AG10803 (cell line): ENCODE data around the gene TNFRSF4.
A peak's percentile ranks its signal among the peaks of the same experiment; 100 is the strongest.

Experiments used
- DNase-seq: peaks from one replicate; pipeline ENCODE4 v3.0.0; 2010; ENCODE audit warnings: low read depth
- H3K4me3 ChIP-seq: 2 replicates; pipeline ENCODE4 v1.5.1; 2011; ENCODE audit warnings: mild to moderate bottlenecking, low read length, control low read depth
- TF ChIP-seq, protein P1 (sequence below): conservative IDR thresholded peaks from 2 replicates; pipeline ENCODE4 v1.5.1; 2011; ENCODE audit warnings: mild to moderate bottlenecking, low read length, control low read depth, inconsistent platforms

TNFRSF4 gene

DNA sequence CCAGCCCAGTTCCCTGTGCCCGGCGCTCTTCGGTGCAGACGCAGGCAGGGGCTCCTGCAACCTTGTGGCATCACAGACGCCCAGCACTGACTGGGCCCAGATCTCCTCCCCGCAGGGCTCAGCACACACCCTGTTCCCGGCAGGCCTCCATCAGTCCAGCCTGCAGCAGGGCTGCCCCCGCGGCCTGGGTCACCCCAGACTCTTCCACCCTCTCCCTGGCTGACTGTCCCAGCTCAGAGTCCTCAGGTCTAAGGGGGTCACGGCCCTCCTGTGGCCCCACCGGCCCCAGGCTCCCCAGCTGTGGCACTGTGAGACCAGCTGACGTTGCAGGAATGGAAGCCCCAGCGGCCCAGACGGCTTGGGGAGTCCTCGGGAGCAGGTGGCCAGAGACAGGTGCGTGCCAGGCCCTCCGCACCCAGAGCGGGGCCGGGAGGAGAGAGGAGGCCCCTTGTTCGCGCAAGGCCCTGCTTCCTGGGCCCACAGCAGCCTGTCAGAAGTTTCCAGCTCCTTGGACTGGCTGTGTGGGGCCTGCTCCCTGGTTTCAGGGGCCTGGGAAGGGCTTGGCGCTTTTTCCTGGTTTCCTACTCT, 22.3 kb upstream of the TNFRSF4 start:
- TF ChIP-seq, protein P1, sequence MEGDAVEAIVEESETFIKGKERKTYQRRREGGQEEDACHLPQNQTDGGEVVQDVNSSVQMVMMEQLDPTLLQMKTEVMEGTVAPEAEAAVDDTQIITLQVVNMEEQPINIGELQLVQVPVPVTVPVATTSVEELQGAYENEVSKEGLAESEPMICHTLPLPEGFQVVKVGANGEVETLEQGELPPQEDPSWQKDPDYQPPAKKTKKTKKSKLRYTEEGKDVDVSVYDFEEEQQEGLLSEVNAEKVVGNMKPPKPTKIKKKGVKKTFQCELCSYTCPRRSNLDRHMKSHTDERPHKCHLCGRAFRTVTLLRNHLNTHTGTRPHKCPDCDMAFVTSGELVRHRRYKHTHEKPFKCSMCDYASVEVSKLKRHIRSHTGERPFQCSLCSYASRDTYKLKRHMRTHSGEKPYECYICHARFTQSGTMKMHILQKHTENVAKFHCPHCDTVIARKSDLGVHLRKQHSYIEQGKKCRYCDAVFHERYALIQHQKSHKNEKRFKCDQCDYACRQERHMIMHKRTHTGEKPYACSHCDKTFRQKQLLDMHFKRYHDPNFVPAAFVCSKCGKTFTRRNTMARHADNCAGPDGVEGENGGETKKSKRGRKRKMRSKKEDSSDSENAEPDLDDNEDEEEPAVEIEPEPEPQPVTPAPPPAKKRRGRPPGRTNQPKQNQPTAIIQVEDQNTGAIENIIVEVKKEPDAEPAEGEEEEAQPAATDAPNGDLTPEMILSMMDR, result no peak
- no peak overlapping the region for H3K4me3 ChIP-seq
- DNase-seq, result no peak

DNA sequence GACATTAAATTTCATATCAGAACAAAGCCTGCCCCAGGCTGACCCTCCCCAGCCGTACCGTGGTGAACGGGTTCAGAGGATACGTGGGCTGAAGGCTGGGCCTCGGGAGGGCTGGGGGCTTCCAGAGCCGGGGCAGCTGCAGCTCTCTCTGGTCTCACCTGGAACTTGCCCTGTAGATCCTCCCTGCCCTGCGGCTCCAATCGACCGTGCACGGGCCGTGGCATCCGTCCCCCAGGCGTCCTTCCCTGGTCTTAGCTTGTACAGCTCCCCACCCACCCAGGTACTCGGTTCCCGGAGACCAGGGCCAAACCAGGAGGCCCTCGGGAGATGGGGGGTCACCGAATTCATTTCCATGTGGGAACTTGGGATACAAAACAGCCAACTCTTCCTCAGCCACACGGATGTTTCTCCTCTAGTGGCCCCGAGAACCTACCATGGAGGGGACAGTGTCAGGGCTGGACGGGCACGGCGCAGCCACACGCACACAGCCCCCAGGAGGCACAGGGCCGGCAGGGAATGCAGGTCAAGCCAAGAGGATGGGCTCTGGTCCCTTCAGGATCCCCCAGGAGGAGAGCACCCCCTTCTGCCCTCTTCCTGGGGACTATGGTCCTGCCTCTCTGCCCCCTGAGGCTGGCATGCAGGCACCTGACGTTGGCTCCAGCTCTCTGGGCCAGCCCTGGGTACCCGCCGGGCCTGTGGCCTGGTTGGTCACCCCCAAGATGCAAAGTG, 21.2 kb upstream of the TNFRSF4 start:
- TF ChIP-seq, protein P1, result no peak
- no peak for DNase-seq
- H3K4me3 ChIP-seq, result no peak overlapping the region

DNA sequence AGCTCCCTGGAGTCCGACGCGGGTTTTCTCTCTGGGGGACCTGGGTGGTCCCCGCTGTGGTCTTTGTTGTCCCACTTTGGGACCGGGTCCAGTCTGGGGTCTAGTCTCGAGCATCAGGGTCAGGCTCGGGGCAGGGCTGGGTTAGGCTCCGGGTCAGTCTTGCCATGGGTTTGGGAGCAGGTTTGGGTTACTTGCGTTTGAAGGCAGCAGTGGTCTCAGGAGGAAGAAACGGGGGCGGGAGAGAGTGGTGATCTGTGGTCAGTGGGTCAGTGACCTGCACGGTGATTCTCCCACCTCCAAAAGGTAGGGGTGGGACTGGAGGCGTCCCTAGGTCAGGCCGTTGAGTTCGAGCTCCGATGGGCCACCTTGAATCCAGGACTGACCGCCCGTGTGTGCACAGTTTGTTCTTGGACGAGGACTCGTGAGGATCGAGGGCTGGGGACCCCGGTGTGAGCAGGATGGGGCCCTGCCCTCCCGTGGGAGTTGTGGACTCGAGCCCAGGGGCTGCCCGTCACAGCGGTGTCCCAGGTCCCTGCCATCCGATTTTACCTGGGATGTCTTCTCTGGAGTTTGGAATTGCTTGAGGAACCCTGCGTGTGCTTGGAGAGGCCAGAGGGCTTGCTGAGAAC, 20.3 kb upstream of the TNFRSF4 start:
- no peak overlapping the region for H3K4me3 ChIP-seq
- TF ChIP-seq, protein P1, result no peak
- no peak for DNase-seq

DNA sequence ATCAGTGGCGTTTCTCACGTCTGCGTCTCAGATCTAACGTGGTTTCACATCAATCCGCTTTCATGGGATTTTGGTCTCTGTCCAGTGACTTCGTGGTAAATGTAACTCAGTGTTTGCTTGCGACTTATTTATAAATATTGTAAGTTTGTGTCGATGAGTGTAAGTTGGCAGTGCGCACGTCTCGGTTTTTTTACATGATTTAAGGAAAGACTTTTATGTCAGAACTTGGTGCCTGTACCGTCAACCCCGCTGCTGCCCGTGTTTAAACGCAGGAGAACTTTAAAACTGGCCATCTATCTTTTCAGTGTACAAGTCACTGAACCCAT, 19.6 kb upstream of the TNFRSF4 start:
- TF ChIP-seq, protein P1, result no peak
- no peak for DNase-seq
- H3K4me3 ChIP-seq, result no peak overlapping the region

DNA sequence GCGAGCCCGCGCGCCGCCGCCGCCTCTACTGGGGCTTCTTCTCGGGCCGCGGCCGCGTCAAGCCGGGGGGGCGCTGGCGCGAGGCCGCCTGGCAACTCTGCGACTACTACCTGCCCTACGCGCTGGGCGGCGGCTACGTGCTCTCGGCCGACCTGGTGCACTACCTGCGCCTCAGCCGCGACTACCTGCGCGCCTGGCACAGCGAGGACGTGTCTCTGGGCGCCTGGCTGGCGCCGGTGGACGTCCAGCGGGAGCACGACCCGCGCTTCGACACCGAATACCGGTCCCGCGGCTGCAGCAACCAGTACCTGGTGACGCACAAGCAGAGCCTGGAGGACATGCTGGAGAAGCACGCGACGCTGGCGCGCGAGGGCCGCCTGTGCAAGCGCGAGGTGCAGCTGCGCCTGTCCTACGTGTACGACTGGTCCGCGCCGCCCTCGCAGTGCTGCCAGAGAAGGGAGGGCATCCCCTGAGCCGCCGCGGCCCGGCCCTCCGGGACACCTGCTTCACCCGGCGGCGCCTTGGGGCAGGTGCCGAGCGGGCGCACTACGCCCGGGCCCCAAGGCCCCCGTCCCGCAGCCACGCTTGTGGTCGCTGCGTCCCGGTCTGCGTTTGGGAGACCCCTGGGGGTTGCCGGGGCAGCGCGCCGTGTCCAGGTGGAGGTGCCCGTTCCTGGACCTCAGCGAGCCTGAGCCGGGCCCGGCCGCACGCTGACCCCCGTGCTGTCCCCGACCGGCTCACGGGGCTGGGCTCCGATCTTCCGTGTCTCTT, 19.0 kb upstream of the TNFRSF4 start:
- TF ChIP-seq, protein P1, result no peak
- DNase-seq, result no peak
- H3K4me3 ChIP-seq, result peak overlapping the region; percentile 7; the same call in 1 of the 2 replicates

DNA sequence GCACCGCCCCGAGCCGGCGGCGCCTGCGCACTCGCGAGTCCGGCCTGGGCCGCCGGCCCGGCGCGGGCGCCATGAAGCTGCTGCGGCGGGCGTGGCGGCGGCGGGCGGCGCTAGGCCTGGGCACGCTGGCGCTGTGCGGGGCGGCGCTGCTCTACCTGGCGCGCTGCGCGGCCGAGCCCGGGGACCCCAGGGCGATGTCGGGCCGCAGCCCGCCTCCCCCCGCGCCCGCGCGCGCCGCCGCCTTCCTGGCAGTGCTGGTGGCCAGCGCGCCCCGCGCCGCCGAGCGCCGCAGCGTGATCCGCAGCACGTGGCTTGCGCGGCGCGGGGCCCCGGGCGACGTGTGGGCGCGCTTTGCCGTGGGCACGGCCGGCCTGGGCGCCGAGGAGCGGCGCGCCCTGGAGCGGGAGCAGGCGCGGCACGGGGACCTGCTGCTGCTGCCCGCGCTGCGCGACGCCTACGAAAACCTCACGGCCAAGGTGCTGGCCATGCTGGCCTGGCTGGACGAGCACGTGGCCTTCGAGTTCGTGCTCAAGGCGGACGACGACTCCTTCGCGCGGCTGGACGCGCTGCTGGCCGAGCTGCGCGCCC, 18.3 kb upstream of the TNFRSF4 start, which contains the start of gene B3GALT6:
Gene B3GALT6 (plus strand): TSS at position 30 of the 588 bp plus-strand sequence. CDS start 42 bp downstream, at position 72.
- TF ChIP-seq, protein P1, result no peak
- peak within 1 kb of the TSS; percentile 67 for H3K4me3 ChIP-seq
- no peak for DNase-seq
